Fibroblast of mammary gland (primary cell): ENCODE results near the gene VWA7.

Experiments used
- DNase-seq: peaks from one replicate; pipeline ENCODE4 v3.0.0-alpha.2; 2010; ENCODE audit warnings: low read depth
- H3K4me3 ChIP-seq: 2 replicates; pipeline ENCODE4 v1.5.1; 2011; ENCODE audit warnings: low read depth, mild to moderate bottlenecking, low read length, moderate library complexity; ENCODE audit not compliant: control insufficient read depth
- CTCF ChIP-seq: conservative IDR thresholded peaks from 2 replicates; pipeline ENCODE4 v1.5.1; 2011; ENCODE audit warnings: low read depth, low read length, inconsistent platforms; ENCODE audit not compliant: control insufficient read depth, insufficient read depth

VWA7 gene

GRCh38 chr6:31767096-31767645 is 10.0 kb downstream of the VWA7 start:
- H3K4me3 ChIP-seq: no peak overlapping the region
- no peak for TF ChIP-seq CTCF
- DNase-seq: no peak

- no peak overlapping the region for H3K4me3 ChIP-seq
- TF ChIP-seq CTCF: no peak
- no peak for DNase-seq
These were observed 11.0 kb downstream of the VWA7 start for GRCh38 chr6:31765910-31766794.

GRCh38 chr6:31765559-31765909 is 11.6 kb downstream of the VWA7 start:
- no peak for TF ChIP-seq CTCF
- H3K4me3 ChIP-seq: no peak overlapping the region
- DNase-seq: no peak

GRCh38 chr6:31764198-31764597 is 12.9 kb downstream of the VWA7 start:
- no peak overlapping the region for H3K4me3 ChIP-seq
- DNase-seq: no peak
- TF ChIP-seq CTCF: no peak

- DNase-seq: peak; percentile 33
- TF ChIP-seq CTCF: no peak
- no peak overlapping the region for H3K4me3 ChIP-seq
These were observed 13.5 kb downstream of the VWA7 start for GRCh38 chr6:31763619-31763940.

- no peak for DNase-seq
- no peak for TF ChIP-seq CTCF
- H3K4me3 ChIP-seq: no peak overlapping the region
These were observed 14.1 kb downstream of the VWA7 start for GRCh38 chr6:31762878-31763618.
